SK-N-SH treated with all-trans-retinoic acid at 6 μM for 48 hours (cell line): ENCODE data around the gene RTN4R.

Experiments used
- BACH2 ChIP-seq: fragments of 250-450 bp; sonication (Bioruptor Pico); IDR thresholded peaks from 2 replicates; pipeline ENCODE4 v1.9.0; 2021; ENCODE audit warnings: mild to moderate bottlenecking, borderline replicate concordance
- ISL1 ChIP-seq: fragments of 250-450 bp; sonication (Bioruptor Pico); IDR thresholded peaks from 2 replicates; pipeline ENCODE4 v2.1.2; 2022; ENCODE audit warnings: mild to moderate bottlenecking, moderate library complexity
- PPARA ChIP-seq: fragments of 250-450 bp; sonication (Bioruptor Pico); IDR thresholded peaks from 2 replicates; pipeline ENCODE4 v1.5.0; 2020; ENCODE audit warnings: mild to moderate bottlenecking, borderline replicate concordance
- TOX ChIP-seq: fragments of 250-450 bp; sonication (Bioruptor Pico); IDR thresholded peaks from 2 replicates; pipeline ENCODE4 v1.8.0; 2021; ENCODE audit warnings: mild to moderate bottlenecking, moderate library complexity, borderline replicate concordance

GRCh38 chr22:20290045-20290392 lies 21.9 kb upstream of the RTN4R start:
- no peak for TF ChIP-seq TOX (CRISPR knock-in tag)
- TF ChIP-seq PPARA (CRISPR knock-in tag), result no peak
- no peak for TF ChIP-seq ISL1 (CRISPR knock-in tag)
- TF ChIP-seq BACH2 (CRISPR knock-in tag), result no peak
